Adrenal gland (tissue), 12 donors: ENCODE data around the gene ZNF652. TPM values are rescaled to one million over a fixed set of nuclear protein-coding genes. Genes with fewer than 3 reads are reported as not detected.
A peak's percentile ranks its signal among the peaks of the same experiment; 100 is the strongest.
"Not testable (repeated sequence)": the region's sequence is repeated elsewhere in the genome, so short reads cannot be mapped to it uniquely, and the experiment has no call there.

ENCODE experiments used
- DNase-seq, 7 donors: peaks; one replicate each; pipeline ENCODE4 v3.0.0-alpha.2; 2019 to 2020
- H3K27ac ChIP-seq, 5 donors: fragments of 200-600 bp; sonication (generic) in 4 of 5; 1 replicate in 3 of 5; 2 replicates in 2 of 5; pipeline versions ENCODE4 v1.5.1 to v1.8.0; 2016 to 2020; ENCODE audit warnings: mild to moderate bottlenecking in 1 of 5
- H3K27me3 ChIP-seq: fragments of 200-600 bp; 2 replicates; pipeline ENCODE4 v1.8.0; 2021
- H3K36me3 ChIP-seq, 2 donors: fragments of 200-600 bp; replicated peaks in 1 of 2; 1 replicate in 1 of 2; 2 replicates in 1 of 2; pipeline versions ENCODE4 v1.5.1 to v1.8.0; 2018 to 2022
- H3K4me1 ChIP-seq, 2 donors: fragments of 200-600 bp; replicated peaks in 1 of 2; 1 replicate in 1 of 2; 2 replicates in 1 of 2; pipeline versions ENCODE4 v1.5.1 to v1.8.0; 2018 to 2021
- H3K4me3 ChIP-seq, 4 donors: fragments of 200-600 bp; sonication (generic) in 3 of 4; one replicate each; pipeline ENCODE4 v1.5.1; 2016 to 2018
- H3K9me3 ChIP-seq, 3 donors: fragments of 200-600 bp; sonication (generic) in 1 of 3; replicated peaks in 1 of 3; 1 replicate in 2 of 3; 2 replicates in 1 of 3; pipeline versions ENCODE4 v1.5.1 to v1.8.0; 2016 to 2021
- CTCF ChIP-seq, 6 experiments: fragments of 450-650 bp in 4 of 6; fragments of 200-600 bp in 2 of 6; sonication (generic) in 1 of 6; IDR thresholded peaks; 1 replicate in 5 of 6; 2 replicates in 1 of 6; pipeline versions ENCODE4 v1.5.1 to v1.8.0; 2016 to 2021; ENCODE audit warnings: antibody characterized with exemption in 6 of 6, mild to moderate bottlenecking in 2 of 6, moderate library complexity in 1 of 6
- POLR2A ChIP-seq, 2 donors: fragments of 450-650 bp; IDR thresholded peaks; one replicate each; pipeline ENCODE4 v1.6.1; 2017; ENCODE audit warnings: antibody characterized with exemption in 2 of 2, mild to moderate bottlenecking in 2 of 2, moderate library complexity in 1 of 2
- WGBS, 4 donors: extraction: QIAGEN DNeasy Blood & Tissue Kit in 2 of 4; methylation state at CpG; one replicate each; pipeline versions ENCODE4 v1.1.5 to v1.1.7; 2013 to 2017; 5-methylcytosine and 5-hydroxymethylcytosine counted together
- intact Hi-C, 2 donors: fragments of 100-400 bp; cut with DNase I; formaldehyde crosslinking; loops; one replicate each; pipeline versions ENCODE4 v1.14.1 to v1.15.0; 2022 to 2023
- polyA plus RNA-seq, 3 donors: library from polyadenylated mRNA; stranded (reverse); fragments of 200-250 nt in 2 of 3; fragments of 350-450 nt in 1 of 3; fragmentation: Illumina TruSeq in 1 of 3; extraction: RNeasy Lipid Tissue Mini Kit (QIAGEN cat#74804) in 1 of 3; gene quantifications; one replicate each; pipeline ENCODE4 v1.2.3, GENCODE V29; 2013 to 2014
- total RNA-seq, 9 donors: library from RNA; depleted of rRNA in 4 of 9; stranded (reverse); fragments of >200 nt in 4 of 9; fragments of 120-200 nt in 1 of 9; fragmentation: NEBNext Ultra II Directional in 1 of 9; extraction: Animal tissue kit (Norgen Biotek cat#: 25700) in 1 of 9; gene quantifications; one replicate each; pipeline versions ENCODE4 v1.1.0 to v1.2.4, GENCODE V29; 2013 to 2023
- donor health status: healthy with polysubstance abuse.
- donor health status: Bipolar disorder and iron deficiency.
- donor health status: DM: yes; HTN: yes; CAD: no.
- donor health status: DM: no; HTN: no; CAD: no.
- donor health status: DM: no; HTN: no; CAD: no.
- donor health status: DM: yes; HTN: yes; CAD: no.

Gene ZNF652
- total and polyA plus RNA-seq, 12 donors = 22.7 to 58.7 (median 48.1) TPM

GRCh38 chr17:49369089-49369488 is 7.0 kb upstream of the ZNF652 start:
- H3K4me3 ChIP-seq = no peak overlapping the region
- no peaks in the 10 kb centered on the region for H3K27me3 ChIP-seq
- TF ChIP-seq POLR2A (IDR thresholded peaks at IDR 0.05) = no peak
- no peak for TF ChIP-seq CTCF (IDR thresholded peaks at IDR 0.05)
- H3K27ac ChIP-seq = no peak overlapping the region
- no peaks in the 10 kb centered on the region for H3K4me1 ChIP-seq
- WGBS, 4 donors = 43 to 79% (median 53%) methylated on average over 1 of the region's 1 CpG
- H3K36me3 ChIP-seq = no peaks in the 10 kb centered on the region
- DNase-seq = no peak
- intact Hi-C loops = no loop called here
- H3K9me3 ChIP-seq = no peaks in the 10 kb centered on the region

- H3K27me3 ChIP-seq = no peaks in the 10 kb centered on the region
- WGBS, 4 donors = 20 to 29% (median 28%) methylated on average over 2 of the region's 2 CpGs
Measured at GRCh38 chr17:49365667-49366066, 3.6 kb upstream of the ZNF652 start.

GRCh38 chr17:49365126-49365525 is 3.1 kb upstream of the ZNF652 start:
- 90 to 95% (median 93%) methylated on average over 10 of the region's 10 CpGs for WGBS, 4 donors
- H3K9me3 ChIP-seq, intact Hi-C loops, H3K27ac ChIP-seq, H3K27me3 ChIP-seq, H3K36me3 ChIP-seq, H3K4me1 ChIP-seq, H3K4me3 ChIP-seq, DNase-seq: not testable (repeated sequence)

More at GRCh38 chr17:49365667-49366066, 3.6 kb upstream of the ZNF652 start:
- peak in 6 of 7 donors; percentile 32 to 76 (median 58) for DNase-seq
- Histone ChIP-seq H3K27ac (no peak overlapping the region), H3K9me3 (no peaks in the 10 kb centered on the region), H3K4me3 (no peak overlapping the region), H3K4me1 (peaks cover 2 to 4% of the 10 kb centered on the region in 2 donors), H3K36me3 (no peaks in the 10 kb centered on the region)
- no peak for TF ChIP-seq POLR2A (IDR thresholded peaks at IDR 0.05)
- peak in 4 of 6 experiments; percentile 28 to 39 (median 34) for TF ChIP-seq CTCF (IDR thresholded peaks at IDR 0.05)
- intact Hi-C loops = no loop called here

GRCh38 chr17:49364119-49364518 is 2.1 kb upstream of the ZNF652 start:
- H3K4me3 ChIP-seq = no peak overlapping the region
- TF ChIP-seq POLR2A (IDR thresholded peaks at IDR 0.05) (no peak), CTCF (IDR thresholded peaks at IDR 0.05) (no peak)
- peaks cover 6 to 19% of the 10 kb centered on the region in 2 donors for H3K4me1 ChIP-seq
- H3K9me3 ChIP-seq = no peaks in the 10 kb centered on the region
- intact Hi-C loops = no loop called here
- no peak overlapping the region for H3K27ac ChIP-seq
- H3K36me3 ChIP-seq = no peaks in the 10 kb centered on the region
- H3K27me3 ChIP-seq = no peaks in the 10 kb centered on the region
- 67 to 100% (median 95%) methylated on average over 2 of the region's 2 CpGs for WGBS, 4 donors
- DNase-seq = no peak

GRCh38 chr17:49363251-49363650 is 1.2 kb upstream of the ZNF652 start:
- Histone ChIP-seq H3K36me3 (no peaks in the 10 kb centered on the region), H3K4me1 (peaks cover 6 to 28% of the 10 kb centered on the region in 2 donors), H3K27me3 (no peaks in the 10 kb centered on the region), H3K9me3 (no peaks in the 10 kb centered on the region), H3K27ac (no peak overlapping the region), H3K4me3 (no peak overlapping the region)
- intact Hi-C loops = no loop called here
- no peak for DNase-seq
- 94 to 99% (median 97%) methylated on average over 4 of the region's 4 CpGs for WGBS, 4 donors
- TF ChIP-seq CTCF (IDR thresholded peaks at IDR 0.05) = no peak
- no peak for TF ChIP-seq POLR2A (IDR thresholded peaks at IDR 0.05)
